Gastroesophageal sphincter (tissue), 4 donors: Measurements from ENCODE around the gene DDX1. TPM values are rescaled to one million over a fixed set of nuclear protein-coding genes. Genes with fewer than 3 reads are reported as not detected.

ENCODE experiments used
- ATAC-seq: fragments of 150-250 bp; one replicate; pipeline ENCODE4 v1.9.1; 2016; ENCODE audit warnings: mild to moderate bottlenecking, moderate library complexity
- H3K27ac ChIP-seq, 4 donors: fragments of 200-600 bp; sonication (generic) in 3 of 4; 1 replicate in 3 of 4; 2 replicates in 1 of 4; pipeline ENCODE4 v1.5.1; 2016 to 2019
- H3K27me3 ChIP-seq: fragments of 200-600 bp; sonication (generic); one replicate; pipeline ENCODE4 v1.5.1; 2019
- H3K36me3 ChIP-seq, 2 donors: fragments of 200-600 bp; sonication (generic); one replicate each; pipeline ENCODE4 v1.5.1; 2019; ENCODE audit warnings: control low read depth in 1 of 2
- H3K4me1 ChIP-seq, 3 donors: fragments of 200-600 bp; sonication (generic); 1 replicate in 2 of 3; 2 replicates in 1 of 3; pipeline ENCODE4 v1.5.1; 2016 to 2019; ENCODE audit warnings: control low read depth in 2 of 3
- H3K4me3 ChIP-seq, 2 donors: fragments of 200-600 bp; sonication (generic); one replicate each; pipeline ENCODE4 v1.5.1; 2019; ENCODE audit warnings: mild to moderate bottlenecking in 1 of 2, moderate library complexity in 1 of 2
- H3K9me3 ChIP-seq, 3 donors: fragments of 200-600 bp; sonication (generic); one replicate each; pipeline ENCODE4 v1.5.1; 2017 to 2019; ENCODE audit warnings: control low read depth in 2 of 3
- CTCF ChIP-seq, 4 experiments: fragments of 200-600 bp in 2 of 4; fragments of 450-650 bp in 2 of 4; sonication (generic) in 1 of 4; IDR thresholded peaks; one replicate each; pipeline ENCODE4 v1.5.1; 2017 to 2019; ENCODE audit warnings: antibody characterized with exemption in 4 of 4, mild to moderate bottlenecking in 2 of 4, moderate library complexity in 2 of 4
- EP300 ChIP-seq: sonication (generic); formaldehyde crosslinking; IDR thresholded peaks from one replicate; pipeline ENCODE4 v1.6.1; 2017; ENCODE audit warnings: antibody characterized with exemption, mild to moderate bottlenecking
- POLR2A ChIP-seq, 2 donors: fragments of 450-650 bp; IDR thresholded peaks; one replicate each; pipeline ENCODE4 v1.6.1; 2017; ENCODE audit warnings: antibody characterized with exemption in 2 of 2, mild to moderate bottlenecking in 2 of 2, moderate library complexity in 1 of 2
- POLR2AphosphoS5 ChIP-seq: sonication (generic); formaldehyde crosslinking; IDR thresholded peaks from one replicate; pipeline ENCODE4 v1.6.1; 2017; ENCODE audit warnings: antibody characterized with exemption
- WGBS, 2 donors: methylation state at CpG; one replicate each; pipeline ENCODE4 v1.1.5; 2018; ENCODE audit warnings: low coverage in 1 of 2; 5-methylcytosine and 5-hydroxymethylcytosine counted together
- total RNA-seq, 4 donors: library from RNA; depleted of rRNA; stranded (reverse); fragments of >200 nt; gene quantifications; one replicate each; pipeline ENCODE4 v1.1.0, GENCODE V29; 2016

DDX1 gene
- total RNA-seq, 4 donors from 2014 or later: 66.7 to 88.9 (median 67.4) TPM

GRCh38 chr2:15670981-15671380 is 79.3 kb downstream of the DDX1 start:
- H3K4me1 ChIP-seq: peaks cover 0 to 7% (median 0%) of the 10 kb centered on the region in 3 donors
- no peak overlapping the region for H3K4me3 ChIP-seq
- TF ChIP-seq EP300 (no peak), POLR2A (IDR thresholded peaks at IDR 0.05) (no peak), POLR2AphosphoS5 (no peak), CTCF (IDR thresholded peaks at IDR 0.05) (no peak)
- H3K27me3 ChIP-seq: peaks cover 4% of the 10 kb centered on the region
- H3K9me3 ChIP-seq: no peaks in the 10 kb centered on the region
- ATAC-seq: no peak
- no peak overlapping the region for H3K27ac ChIP-seq
- WGBS, 2 donors: 50 to 86% methylated on average over 1 of the region's 2 CpGs
- H3K36me3 ChIP-seq: no peaks in the 10 kb centered on the region

GRCh38 chr2:15671409-15671808 is 79.7 kb downstream of the DDX1 start:
- Histone ChIP-seq H3K27ac (no peak overlapping the region), H3K4me1 (peaks cover 0 to 7% (median 0%) of the 10 kb centered on the region in 3 donors), H3K9me3 (no peaks in the 10 kb centered on the region), H3K4me3 (no peak overlapping the region), H3K36me3 (no peaks in the 10 kb centered on the region), H3K27me3 (peaks cover 4% of the 10 kb centered on the region)
- no peak for ATAC-seq
- TF ChIP-seq EP300 (no peak), CTCF (IDR thresholded peaks at IDR 0.05) (no peak), POLR2A (IDR thresholded peaks at IDR 0.05) (no peak)

GRCh38 chr2:15671842-15672815 is 80.5 kb downstream of the DDX1 start:
- peaks cover 4% of the 10 kb centered on the region for H3K27me3 ChIP-seq
- H3K36me3 ChIP-seq: no peaks in the 10 kb centered on the region
- ATAC-seq: no peak
- H3K4me3 ChIP-seq: no peak overlapping the region
- TF ChIP-seq POLR2A (IDR thresholded peaks at IDR 0.05) (no peak), POLR2AphosphoS5 (no peak), EP300 (no peak)
- H3K9me3 ChIP-seq: no peaks in the 10 kb centered on the region
- 98% methylated on average over 6 of the region's 9 CpGs; no CpG with 5 or more reads in 1 of the 2 donors for WGBS, 2 donors
- H3K27ac ChIP-seq: no peak overlapping the region
- peaks cover 0 to 7% (median 0%) of the 10 kb centered on the region in 3 donors for H3K4me1 ChIP-seq

GRCh38 chr2:15672961-15673918 is 81.6 kb downstream of the DDX1 start:
- H3K9me3 ChIP-seq: no peaks in the 10 kb centered on the region
- TF ChIP-seq POLR2AphosphoS5: no peak
- no peak for TF ChIP-seq CTCF (IDR thresholded peaks at IDR 0.05)
- no peak for TF ChIP-seq POLR2A (IDR thresholded peaks at IDR 0.05)
- TF ChIP-seq EP300: no peak
- 72 to 79% methylated on average over 12 to 14 of the region's 14 CpGs for WGBS, 2 donors
- H3K4me3 ChIP-seq: no peak overlapping the region
- H3K27ac ChIP-seq: no peak overlapping the region
- ATAC-seq: no peak
- peaks cover 0 to 7% (median 0%) of the 10 kb centered on the region in 3 donors for H3K4me1 ChIP-seq
- H3K27me3 ChIP-seq: peaks cover 4% of the 10 kb centered on the region
- H3K36me3 ChIP-seq: no peaks in the 10 kb centered on the region

GRCh38 chr2:15673919-15674636 is 82.4 kb downstream of the DDX1 start:
- H3K4me1 ChIP-seq: peaks cover 0 to 7% (median 0%) of the 10 kb centered on the region in 3 donors
- no peaks in the 10 kb centered on the region for H3K36me3 ChIP-seq
- no peak overlapping the region for H3K4me3 ChIP-seq
- ATAC-seq: peak; percentile 16
- TF ChIP-seq CTCF (IDR thresholded peaks at IDR 0.05) (no peak), EP300 (no peak), POLR2A (IDR thresholded peaks at IDR 0.05) (no peak), POLR2AphosphoS5 (no peak)
- no peaks in the 10 kb centered on the region for H3K9me3 ChIP-seq
- H3K27ac ChIP-seq: no peak overlapping the region
- H3K27me3 ChIP-seq: peaks cover 4% of the 10 kb centered on the region
- 61 to 73% methylated on average over 3 to 7 of the region's 7 CpGs for WGBS, 2 donors
